T-helper 1 cell treated with Interleukin-12 subunit alpha and Interleukin-12 subunit beta and Interleukin-4 antibody, amounts not matched to agents 30 μg/mL and 1 μg/mL, for 36 hours (primary cell): ENCODE measurements around the gene TTLL11.

Experiments used
- H3K27ac Mint-ChIP-seq: one replicate; pipeline ENCODE4 v1.8.0; 2021; ENCODE audit warnings: mild to moderate bottlenecking, mixed read lengths
- H3K27me3 Mint-ChIP-seq: one replicate; pipeline ENCODE4 v1.8.0; 2021; ENCODE audit warnings: low read depth, mixed read lengths
- H3K36me3 Mint-ChIP-seq: one replicate; pipeline ENCODE4 v1.8.0; 2021; ENCODE audit warnings: low read depth, mixed read lengths
- H3K4me1 Mint-ChIP-seq: one replicate; pipeline ENCODE4 v1.8.0; 2021; ENCODE audit warnings: low read depth, mixed read lengths
- H3K4me3 Mint-ChIP-seq: one replicate; pipeline ENCODE4 v1.8.0; 2021; ENCODE audit warnings: mild to moderate bottlenecking, moderate library complexity, mixed read lengths
- H3K9me3 Mint-ChIP-seq: one replicate; pipeline ENCODE4 v1.8.0; 2021; ENCODE audit warnings: mixed read lengths

The TTLL11 gene

GRCh38 chr9:121862371-121863332 is 230.5 kb downstream of the TTLL11 start:
- H3K27ac Mint-ChIP-seq: no peak overlapping the region

GRCh38 chr9:121861501-121862180 is 231.5 kb downstream of the TTLL11 start:
- H3K27ac Mint-ChIP-seq: no peak overlapping the region
- H3K9me3 Mint-ChIP-seq: no peaks in the 10 kb centered on the region
- H3K4me1 Mint-ChIP-seq: no peaks in the 10 kb centered on the region
- no peaks in the 10 kb centered on the region for H3K36me3 Mint-ChIP-seq
- peaks cover 8% of the 10 kb centered on the region for H3K27me3 Mint-ChIP-seq
- H3K4me3 Mint-ChIP-seq: no peak overlapping the region

More at GRCh38 chr9:121862371-121863332, 230.5 kb downstream of the TTLL11 start:
- no peaks in the 10 kb centered on the region for H3K36me3 Mint-ChIP-seq
- H3K9me3 Mint-ChIP-seq: no peaks in the 10 kb centered on the region
- no peak overlapping the region for H3K4me3 Mint-ChIP-seq
- H3K27me3 Mint-ChIP-seq: peaks cover 8% of the 10 kb centered on the region
- no peaks in the 10 kb centered on the region for H3K4me1 Mint-ChIP-seq

- H3K4me1 Mint-ChIP-seq: no peaks in the 10 kb centered on the region
- no peaks in the 10 kb centered on the region for H3K36me3 Mint-ChIP-seq
- H3K9me3 Mint-ChIP-seq: no peaks in the 10 kb centered on the region
- peaks cover 8% of the 10 kb centered on the region for H3K27me3 Mint-ChIP-seq
- H3K27ac Mint-ChIP-seq: no peak overlapping the region
- H3K4me3 Mint-ChIP-seq: no peak overlapping the region
Measured at GRCh38 chr9:121860744-121861143, 232.4 kb downstream of the TTLL11 start.

- Mint-ChIP-seq H3K9me3 (no peaks in the 10 kb centered on the region), H3K27ac (no peak overlapping the region), H3K4me1 (no peaks in the 10 kb centered on the region)
Measured at GRCh38 chr9:121860213-121860612, 232.9 kb downstream of the TTLL11 start.

DNA sequence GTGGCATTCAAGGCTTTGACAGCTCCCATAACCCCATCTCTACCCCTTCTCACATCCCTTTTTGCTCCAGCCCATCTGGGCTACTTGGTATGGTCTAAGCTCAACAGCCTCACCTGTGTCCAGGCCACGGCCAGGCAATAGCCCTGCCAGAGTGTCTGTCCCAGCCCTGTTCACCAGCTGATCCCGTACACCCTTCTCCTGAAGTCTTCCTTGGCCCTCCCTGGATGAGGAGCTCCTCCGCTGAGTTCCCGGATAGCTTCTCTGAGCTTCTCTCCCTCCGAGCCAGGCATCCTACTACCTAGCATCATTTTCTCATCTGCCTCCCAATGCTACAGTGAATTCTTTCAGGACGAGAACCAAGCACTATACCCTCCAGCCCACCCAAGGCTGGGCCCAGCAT is 233.5 kb downstream of the TTLL11 start:
- H3K36me3 Mint-ChIP-seq: no peaks in the 10 kb centered on the region
- H3K4me3 Mint-ChIP-seq: no peak overlapping the region
- H3K27me3 Mint-ChIP-seq: peaks cover 3% of the 10 kb centered on the region
- H3K4me1 Mint-ChIP-seq: no peaks in the 10 kb centered on the region
- H3K27ac Mint-ChIP-seq: no peak overlapping the region
- H3K9me3 Mint-ChIP-seq: no peaks in the 10 kb centered on the region

More at GRCh38 chr9:121860213-121860612, 232.9 kb downstream of the TTLL11 start:
- Mint-ChIP-seq H3K27me3 (peaks cover 8% of the 10 kb centered on the region), H3K4me3 (no peak overlapping the region), H3K36me3 (no peaks in the 10 kb centered on the region)

- no peak overlapping the region for H3K27ac Mint-ChIP-seq
- H3K36me3 Mint-ChIP-seq: no peaks in the 10 kb centered on the region
- H3K9me3 Mint-ChIP-seq: no peaks in the 10 kb centered on the region
- no peaks in the 10 kb centered on the region for H3K4me1 Mint-ChIP-seq
- no peak overlapping the region for H3K4me3 Mint-ChIP-seq
- H3K27me3 Mint-ChIP-seq: no peaks in the 10 kb centered on the region
Measured at GRCh38 chr9:121858788-121859187, 234.3 kb downstream of the TTLL11 start.

GRCh38 chr9:121857928-121858327 is 235.2 kb downstream of the TTLL11 start:
- H3K4me3 Mint-ChIP-seq: no peak overlapping the region
- no peaks in the 10 kb centered on the region for H3K36me3 Mint-ChIP-seq
- no peaks in the 10 kb centered on the region for H3K9me3 Mint-ChIP-seq
- no peaks in the 10 kb centered on the region for H3K4me1 Mint-ChIP-seq
- no peaks in the 10 kb centered on the region for H3K27me3 Mint-ChIP-seq
- H3K27ac Mint-ChIP-seq: no peak overlapping the region

DNA sequence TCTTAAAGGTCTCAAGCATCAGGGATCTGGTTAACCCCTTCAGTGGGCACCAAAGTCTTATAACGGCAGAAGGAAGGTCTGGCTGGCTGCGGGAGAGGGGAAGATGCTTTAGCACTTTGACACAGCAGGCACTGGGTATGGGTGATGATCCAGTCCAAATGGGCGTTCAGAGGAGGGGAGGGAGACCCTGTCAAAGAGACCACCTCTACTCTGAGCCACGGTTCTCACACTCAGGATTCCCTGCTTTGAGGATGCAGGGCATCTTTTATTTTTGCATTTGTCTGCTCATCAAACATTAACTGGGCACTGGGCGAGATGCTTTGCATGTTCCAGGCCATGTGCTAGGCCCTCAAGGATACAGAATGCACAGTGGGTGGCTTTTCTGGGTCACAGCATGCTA is 237.6 kb downstream of the TTLL11 start:
- Mint-ChIP-seq H3K27ac (no peak overlapping the region), H3K4me3 (no peak overlapping the region), H3K4me1 (no peaks in the 10 kb centered on the region), H3K36me3 (no peaks in the 10 kb centered on the region), H3K9me3 (no peaks in the 10 kb centered on the region), H3K27me3 (no peaks in the 10 kb centered on the region)

DNA sequence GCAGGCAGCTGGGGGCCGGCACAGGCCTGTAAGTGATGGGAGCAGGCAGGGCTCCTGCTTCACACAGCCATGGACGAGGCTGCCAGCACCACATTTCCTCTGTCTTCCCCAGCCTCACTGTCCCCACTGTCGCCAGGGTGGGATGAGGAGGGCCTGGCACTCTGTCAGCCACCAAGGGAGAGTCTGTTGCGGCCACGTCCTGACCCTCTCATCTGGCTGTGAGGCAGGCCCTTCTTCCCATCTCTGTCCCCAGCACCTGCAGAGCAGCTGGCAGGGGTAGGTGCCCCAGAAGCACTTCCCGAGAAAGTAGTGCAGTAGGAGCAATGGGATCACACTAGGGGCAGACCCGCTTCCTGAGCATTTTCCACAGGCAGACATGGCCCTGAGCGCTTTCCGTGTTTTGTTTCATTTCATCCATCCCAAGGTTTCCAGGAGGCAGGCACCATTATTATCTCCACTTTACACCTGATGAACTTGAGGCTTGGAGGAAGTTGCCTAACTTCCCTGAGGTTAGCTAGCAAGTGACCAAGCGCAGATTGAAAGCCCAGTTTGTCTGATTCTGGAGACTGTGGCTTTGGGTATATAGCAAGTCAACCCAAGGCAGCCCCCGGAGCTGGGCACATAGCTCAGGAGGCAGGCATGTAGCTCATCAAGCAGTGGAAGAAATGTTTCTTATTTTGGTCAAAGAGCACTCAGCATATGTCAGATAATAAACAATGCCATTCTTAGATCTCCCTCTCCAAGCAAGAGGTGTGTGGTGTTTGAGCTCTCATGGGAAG is 239.3 kb downstream of the TTLL11 start:
- no peaks in the 10 kb centered on the region for H3K36me3 Mint-ChIP-seq
- H3K27me3 Mint-ChIP-seq: no peaks in the 10 kb centered on the region
- H3K4me1 Mint-ChIP-seq: no peaks in the 10 kb centered on the region
- H3K27ac Mint-ChIP-seq: no peak overlapping the region
- H3K9me3 Mint-ChIP-seq: no peaks in the 10 kb centered on the region
- H3K4me3 Mint-ChIP-seq: no peak overlapping the region

DNA sequence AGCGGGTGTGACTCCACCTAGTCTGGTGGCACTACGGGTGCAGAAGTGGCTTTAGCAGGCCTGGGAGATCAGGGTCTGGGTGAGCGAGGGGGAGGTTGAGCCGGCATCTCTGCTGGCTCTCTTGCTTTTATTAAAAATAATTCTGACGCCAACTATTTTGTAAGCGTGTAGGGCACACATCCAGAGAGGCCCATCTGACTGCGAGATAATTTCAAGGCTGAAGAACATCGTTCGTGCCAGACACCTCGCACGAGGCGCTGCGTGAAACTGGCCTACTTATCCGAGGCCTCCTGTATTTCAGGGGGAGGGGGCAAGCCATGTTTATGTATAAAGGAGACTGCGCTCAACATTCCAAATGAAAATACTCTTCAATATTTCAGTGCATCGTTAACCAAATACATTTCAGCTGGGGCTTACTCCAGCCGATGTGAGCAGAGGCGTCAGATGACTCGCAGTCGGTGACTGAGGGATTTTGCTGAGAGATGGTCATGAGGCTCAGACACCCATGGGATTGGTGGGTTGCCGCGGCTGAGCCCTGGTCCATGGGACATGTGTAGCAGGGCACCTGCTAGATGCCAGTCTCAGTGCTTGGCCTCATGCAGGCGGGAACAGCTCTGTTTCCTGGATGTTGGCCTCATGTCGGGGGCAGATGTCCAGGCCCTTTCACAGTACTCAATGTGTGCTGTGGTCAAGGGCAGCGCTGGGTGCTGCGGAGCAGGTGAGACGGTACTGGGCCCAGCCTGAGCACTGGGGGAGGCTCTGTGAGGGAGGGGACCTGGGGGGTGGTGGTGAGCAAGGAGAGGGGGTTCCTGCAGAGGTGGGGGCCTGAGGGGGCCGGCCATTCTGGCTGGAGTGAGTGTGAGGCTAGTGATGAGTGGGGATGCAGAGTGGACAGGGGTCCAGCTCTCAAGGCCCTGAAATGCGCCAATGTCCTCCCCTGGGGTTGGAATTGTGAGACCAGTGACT is 240.2 kb downstream of the TTLL11 start:
- no peaks in the 10 kb centered on the region for H3K27me3 Mint-ChIP-seq
- H3K27ac Mint-ChIP-seq: no peak overlapping the region
- peaks cover 3% of the 10 kb centered on the region for H3K9me3 Mint-ChIP-seq
- no peaks in the 10 kb centered on the region for H3K4me1 Mint-ChIP-seq
- no peak overlapping the region for H3K4me3 Mint-ChIP-seq
- H3K36me3 Mint-ChIP-seq: no peaks in the 10 kb centered on the region

DNA sequence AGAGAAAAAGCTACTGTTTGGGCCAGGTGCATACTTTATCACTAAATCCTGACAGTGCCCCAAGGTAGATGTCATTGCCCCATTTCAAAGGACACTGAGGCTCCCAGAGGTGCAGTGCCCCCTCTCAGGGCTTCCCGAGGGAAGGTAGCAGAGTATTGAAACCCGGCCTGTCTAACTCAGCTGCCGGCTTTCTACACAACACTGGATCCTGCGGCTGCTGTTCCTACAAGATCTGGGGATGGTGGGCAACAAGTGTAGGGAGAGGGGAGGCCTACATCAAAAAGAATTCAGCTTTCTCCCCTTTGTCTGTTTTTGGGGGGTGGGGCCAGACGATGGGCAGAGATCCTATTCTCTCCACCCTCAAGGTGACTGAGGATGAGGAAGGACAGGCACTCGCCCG is 240.9 kb downstream of the TTLL11 start:
- Mint-ChIP-seq H3K4me3 (no peak overlapping the region), H3K4me1 (no peaks in the 10 kb centered on the region)

GRCh38 chr9:121851641-121852091 is 241.4 kb downstream of the TTLL11 start:
- Mint-ChIP-seq H3K4me3 (no peak overlapping the region), H3K9me3 (peaks cover 3% of the 10 kb centered on the region), H3K27me3 (no peaks in the 10 kb centered on the region), H3K27ac (no peak overlapping the region), H3K4me1 (no peaks in the 10 kb centered on the region), H3K36me3 (no peaks in the 10 kb centered on the region)

More for the DNA sequence above, 240.9 kb downstream of the TTLL11 start:
- Mint-ChIP-seq H3K9me3 (peaks cover 3% of the 10 kb centered on the region), H3K27me3 (no peaks in the 10 kb centered on the region), H3K27ac (no peak overlapping the region), H3K36me3 (no peaks in the 10 kb centered on the region)

- Mint-ChIP-seq H3K9me3 (peaks cover 3% of the 10 kb centered on the region), H3K27ac (no peak overlapping the region), H3K36me3 (no peaks in the 10 kb centered on the region), H3K27me3 (no peaks in the 10 kb centered on the region), H3K4me1 (no peaks in the 10 kb centered on the region), H3K4me3 (no peak overlapping the region)
Measured at GRCh38 chr9:121850366-121850765, 242.7 kb downstream of the TTLL11 start.
